ENCODE measurements around the gene AFAP1L1. TPM values are rescaled to one million over a fixed set of nuclear protein-coding genes. Genes with fewer than 3 reads are reported as not detected.

The AFAP1L1 gene
- total and polyA plus RNA-seq, 9 of the 15 experiments (the other 6 are each of a cell fraction or from before 2014, with no cell fraction given) = 0.01 to 0.12 (median 0.03) TPM; not detected in 4

DNA sequence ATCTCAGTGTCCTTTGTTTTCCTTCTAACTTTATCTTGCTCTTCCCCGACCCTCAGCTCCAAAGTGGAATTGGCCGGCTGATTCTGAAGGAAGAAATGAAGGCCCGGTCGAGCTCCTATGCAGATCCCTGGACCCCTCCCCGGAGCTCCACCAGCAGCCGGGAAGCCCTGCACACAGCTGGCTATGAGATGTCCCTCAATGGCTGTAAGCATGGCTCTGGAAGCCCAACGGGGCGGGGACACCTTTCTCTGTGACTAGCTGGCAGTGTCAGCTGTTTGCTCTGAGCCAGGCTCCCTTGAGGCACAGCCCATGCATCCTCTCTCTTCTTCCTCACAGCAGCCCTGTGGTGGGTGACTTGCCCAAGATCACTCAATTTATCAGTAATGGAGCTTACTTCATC, 23.9 kb upstream of the AFAP1L1 start (continued):
- TF ChIP-seq ZBTB12 (CRISPR knock-in tag; IDR thresholded peaks at IDR 0.05) (no peak), ZBED1 (IDR thresholded peaks at IDR 0.05) (no peak)

DNA sequence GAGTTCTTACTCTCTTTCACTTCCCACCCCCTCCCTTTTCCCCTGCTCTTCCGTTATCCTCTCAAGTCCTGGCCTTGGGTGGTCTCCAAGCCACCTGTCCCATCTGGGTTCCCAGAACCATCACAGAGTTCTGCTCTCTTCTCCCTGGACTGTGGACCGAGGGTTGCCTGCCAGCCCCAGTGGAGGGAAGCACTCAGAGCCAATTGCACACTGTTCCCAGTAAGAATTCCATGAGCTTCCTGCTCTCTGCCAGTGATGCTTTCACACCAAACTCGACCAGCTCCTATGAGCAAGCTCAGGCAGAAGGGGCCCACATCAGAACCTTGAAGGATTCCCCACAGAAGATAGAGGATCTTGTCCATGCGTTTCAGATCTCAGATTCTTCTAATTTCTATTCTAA, 20.1 kb upstream of the AFAP1L1 start:
- DNase-seq (ENCODE audit: extremely low read depth in 1 of 4, low spot score in 3 of 4) (no peak), ATAC-seq (no peak), FAIRE-seq (no peak)
- POLR2A ChIA-PET = interaction anchor here (0.5 to 0.6 kb wide), 2 partner anchors 427 to 463 kb away, joined by 3 read pairs; no protein-coding TSS in a partner anchor
- Histone ChIP-seq H3K27me3 (ENCODE audit: control insufficient read depth in 2 of 2, insufficient read depth in 2 of 2, low read length in 2 of 2) (peaks cover 5 to 30% of the 10 kb centered on the region in 2 experiments; a peak in 4 of 5 replicates), H2AFZ (ENCODE audit: low read depth, low read length) (no peak overlapping the region), H3K9me3 (replicated peaks; ENCODE audit: control insufficient read depth, insufficient read depth, low read depth, low read length) (no peaks in the 10 kb centered on the region), H3K9me1 (ENCODE audit: control insufficient read depth, insufficient read depth, low read length) (no peaks in the 10 kb centered on the region), H3K27ac (ENCODE audit: extremely low read depth, low read depth, low read length) (no peak overlapping the region), H3K4me2 (ENCODE audit: insufficient read depth, low read length) (no peak overlapping the region), H3K79me2 (ENCODE audit: control insufficient read depth, insufficient read depth, low read length) (no peaks in the 10 kb centered on the region), H3K4me3 (no peak overlapping the region), H3K4me1 (replicated peaks in 1 of 2; ENCODE audit: control insufficient read depth in 2 of 2, insufficient read depth in 2 of 2, low read length in 2 of 2) (no peaks in the 10 kb centered on the region), H3K9ac (ENCODE audit: insufficient read depth in 1 of 2, low read depth in 2 of 2, low read length in 2 of 2) (0 out of 4 replicates have a peak overlapping the region, but pooled peaks of 1 of the 2 experiments have one; percentile 48), H3K36me3 (ENCODE audit: control insufficient read depth, insufficient read depth, low read length) (no peaks in the 10 kb centered on the region), H4K20me1 (replicated peaks; ENCODE audit: control insufficient read depth, insufficient read depth, low read length) (0 out of 2 replicates have a peak, but pooled peaks cover 4% of the 10 kb centered on the region)
- in situ Hi-C loops (cut with MboI) = loop anchor here (25.0 kb wide), 1 partner anchor 814 kb away; no protein-coding TSS in a partner anchor
- TF ChIP-seq EZH2 (IDR thresholded peaks at IDR 0.05; ENCODE audit: borderline replicate concordance, low read depth, low read length) (no peak), PATZ1 (CRISPR knock-in tag; IDR thresholded peaks at IDR 0.05; ENCODE audit: borderline replicate concordance) (no peak), FOXM1 (IDR thresholded peaks at IDR 0.05; ENCODE audit: low read depth) (no peak), FOXM1 (CRISPR knock-in tag; IDR thresholded peaks at IDR 0.05; ENCODE audit: low read depth) (no peak), CCNT2 (IDR thresholded peaks at IDR 0.05; ENCODE audit: borderline replicate concordance, extremely low read depth, insufficient read length, low read depth, low read length) (no peak)
- no TSS peak for BruUV-seq (replicated peaks)
- CTCF ChIA-PET (ENCODE audit: low intra/inter-chr PET ratio) = no interaction called here
- 0% methylated on average over 4 of the region's 4 CpGs for WGBS (ENCODE audit: insufficient coverage, low coverage, missing lambda C conversion rate)
- intact Hi-C loops (cut with micrococcal nuclease) = no loop called here

Measured in K562 (cell line).